GM12878 (cell line): ENCODE data around the gene A3GALT2. TPM values are rescaled to one million over a fixed set of nuclear protein-coding genes. Genes with fewer than 3 reads are reported as not detected.

ENCODE experiments used
- ATAC-seq: fragments of 200-7000 bp; cut with Tn5 transposase; 3 replicates; pipeline ENCODE4 v1.9.1; 2020; ENCODE audit warnings: mild to moderate bottlenecking, moderate library complexity
- BruUV-seq: library from RNA; stranded (reverse); fragments of 400-500 nt; replicated peaks from 2 replicates; lab custom pipeline; 2021; lab: Mats Ljungman, UMichigan
- CTCF ChIA-PET: fragments of 300-600 bp; sonication (Branson Sonifier 250); formaldehyde crosslinking; extraction: SDS; loops from one replicate; lab custom pipeline; 2021; ENCODE audit warnings: inconsistent platforms; lab: Yijun Ruan, JAX
- POLR2A ChIA-PET: fragments of 350-600 bp; formaldehyde crosslinking; extraction: SDS; loops from one replicate; lab custom pipeline; 2021; ENCODE audit warnings: inconsistent platforms; lab: Charles Lee
- RAD21 ChIA-PET: fragments of 300-600 bp; sonication (Branson Sonifier 250); formaldehyde crosslinking; loops from one replicate; lab custom pipeline; 2023; ENCODE audit warnings: antibody characterized with exemption; ENCODE audit not compliant: unreplicated experiment; lab: Charles Lee
- SMC1A ChIA-PET: fragments of 300-600 bp; sonication (Branson Sonifier 250); formaldehyde crosslinking; loops from one replicate; lab custom pipeline; 2023; ENCODE audit not compliant: unreplicated experiment, uncharacterized antibody; lab: Charles Lee
- DNase-seq: peaks from one replicate; pipeline ENCODE4 v3.0.0-alpha.2; 2011; ENCODE audit warnings: low read depth, low spot score
- FAIRE-seq: peaks from 3 replicates; lab custom pipeline; 2011; peaks lifted over from hg19 to GRCh38; lab: Jason Lieb, UNC
- H2AFZ ChIP-seq: 2 replicates; pipeline ENCODE4 v1.6.0; 2011; ENCODE audit warnings: low read depth, low read length, control low read depth; ENCODE audit not compliant: control insufficient read depth
- H3K27ac ChIP-seq: 2 replicates; pipeline ENCODE4 v1.5.1; 2011; ENCODE audit warnings: control low read depth; ENCODE audit not compliant: control insufficient read depth, insufficient read depth
- H3K27me3 ChIP-seq, 2 experiments: replicated peaks in 1 of 2; 2 replicates each; pipeline versions ENCODE4 v1.6.0 to v1.6.1; 2011; ENCODE audit warnings: low read length in 1 of 2; ENCODE audit not compliant: control insufficient read depth in 2 of 2, insufficient read depth in 2 of 2
- H3K36me3 ChIP-seq, 2 experiments: 2 replicates each; pipeline ENCODE4 v1.5.1; 2011; ENCODE audit warnings: low read length in 1 of 2; ENCODE audit not compliant: control insufficient read depth in 2 of 2, insufficient read depth in 2 of 2
- H3K4me1 ChIP-seq: 2 replicates; pipeline ENCODE4 v1.6.1; 2011; ENCODE audit warnings: mild to moderate bottlenecking, low read length, moderate library complexity, mixed read lengths; ENCODE audit not compliant: control insufficient read depth, insufficient read depth
- H3K4me2 ChIP-seq: 2 replicates; pipeline ENCODE4 v1.6.0; 2011; ENCODE audit warnings: control low read depth; ENCODE audit not compliant: control insufficient read depth, insufficient read depth
- H3K4me3 ChIP-seq: fragments of 200-600 bp; sonication (generic); 2 replicates; pipeline ENCODE4 v1.5.1; 2016
- H3K79me2 ChIP-seq: 2 replicates; pipeline ENCODE4 v1.6.0; 2011; ENCODE audit warnings: low read length; ENCODE audit not compliant: control insufficient read depth, insufficient read depth
- H3K9ac ChIP-seq: 2 replicates; pipeline ENCODE4 v1.8.0; 2011; ENCODE audit warnings: low read length, control low read depth, mixed read lengths; ENCODE audit not compliant: control insufficient read depth, insufficient read depth
- H3K9me3 ChIP-seq: replicated peaks from 3 replicates; pipeline ENCODE4 v1.5.1; 2011; ENCODE audit warnings: mild to moderate bottlenecking, low read length; ENCODE audit not compliant: control insufficient read depth, insufficient read depth
- H4K20me1 ChIP-seq: 2 replicates; pipeline ENCODE4 v1.6.0; 2011; ENCODE audit not compliant: control insufficient read depth, insufficient read depth
- BACH1 ChIP-seq: fragments of 450-650 bp; IDR thresholded peaks from 2 replicates; pipeline ENCODE4 v1.6.1; 2017; ENCODE audit warnings: mild to moderate bottlenecking, borderline replicate concordance
- LARP7 ChIP-seq: fragments of 450-650 bp; IDR thresholded peaks from 2 replicates; pipeline ENCODE4 v1.6.1; 2017; ENCODE audit warnings: mild to moderate bottlenecking
- MEF2B ChIP-seq: fragments of 450-650 bp; IDR thresholded peaks from 2 replicates; pipeline ENCODE4 v1.6.1; 2018; ENCODE audit warnings: mild to moderate bottlenecking, moderate library complexity; ENCODE audit not compliant: partially characterized antibody, poor library complexity, severe bottlenecking
- NBN ChIP-seq: fragments of 450-650 bp; IDR thresholded peaks from 2 replicates; pipeline ENCODE4 v1.6.1; 2016
- NR2C2 ChIP-seq: IDR thresholded peaks from 2 replicates; pipeline ENCODE4 v1.6.1; 2011; ENCODE audit warnings: borderline replicate concordance, low read depth; ENCODE audit not compliant: control insufficient read depth, insufficient read length
- NRF1 ChIP-seq: conservative IDR thresholded peaks from 2 replicates; pipeline ENCODE4 v1.6.1; 2011; ENCODE audit warnings: mild to moderate bottlenecking, low read depth, low read length, improper control_type of control experiment
- RAD51 ChIP-seq: fragments of 450-650 bp; IDR thresholded peaks from 2 replicates; pipeline ENCODE4 v1.6.1; 2016; ENCODE audit warnings: moderate library complexity, mild to moderate bottlenecking, inconsistent platforms
- RBBP5 ChIP-seq: fragments of 200-600 bp; sonication (generic); conservative IDR thresholded peaks from 2 replicates; pipeline ENCODE4 v1.6.1; 2016
- SREBF1 ChIP-seq: IDR thresholded peaks from 2 replicates; pipeline ENCODE4 v1.6.1; 2012; ENCODE audit warnings: mild to moderate bottlenecking, low read length
- TAF1 ChIP-seq: IDR thresholded peaks from 2 replicates; pipeline ENCODE4 v1.6.1; 2011; ENCODE audit warnings: mild to moderate bottlenecking, low read depth, low read length, borderline replicate concordance
- WGBS: methylation state at CpG from one replicate; pipeline ENCODE4 v1.1.6; 2016; ENCODE audit warnings: low lambda C conversion rate; ENCODE audit not compliant: insufficient replicate concordance, insufficient coverage; ENCODE audit errors: missing lambda C conversion rate; 5-methylcytosine and 5-hydroxymethylcytosine counted together
- in situ Hi-C: fragments of 300-500 bp; cut with MboI; formaldehyde crosslinking; loops from 9 replicates; pipeline ENCODE4 v1.14.3; 2018; ENCODE audit warnings: mixed read lengths
- intact Hi-C: fragments of 100-400 bp; cut with micrococcal nuclease; formaldehyde crosslinking; loops from one replicate; pipeline ENCODE4 v1.14.2; 2022; ENCODE audit not compliant: unreplicated experiment
- polyA plus RNA-seq, 11 experiments: library from polyadenylated mRNA; depleted of rRNA in 4 of 11; unstranded in 6 of 11; stranded (reverse) in 5 of 11; fragments of >200 nt; fragmentation: Nextera tagmentation in 4 of 11; fragmentation: Illumina TruSeq in 1 of 11; extraction: Ambion mirVana in 4 of 11; extraction: Trizol in 1 of 11; gene quantifications; 1 replicate in 1 of 11; 2 replicates in 10 of 11; pipeline versions ENCODE4 v1.2.1 to v1.2.3, GENCODE V29; 2011 to 2016; ENCODE audit warnings: inconsistent platforms in 2 of 11, missing spikeins in 2 of 11, low read depth in 1 of 11
- total RNA-seq, 4 experiments: library from RNA; depleted of rRNA in 3 of 4; stranded (reverse); fragments of >200 nt in 3 of 4; fragmentation: Illumina TruSeq in 1 of 4; extraction: Trizol in 1 of 4; gene quantifications; 2 replicates each; pipeline versions ENCODE4 v1.2.1 to v1.2.3, GENCODE V29; 2013 to 2021
- TF ChIP-seq, protein P1 (sequence below): IDR thresholded peaks from 2 replicates; pipeline ENCODE4 v1.6.1; 2012; ENCODE audit warnings: low read depth, low read length, improper control_type of control experiment
- TF ChIP-seq, protein P2 (sequence below): IDR thresholded peaks from 2 replicates; pipeline ENCODE4 v1.6.1; 2012; ENCODE audit warnings: improper control_type of control experiment, low read depth, low read length; ENCODE audit not compliant: insufficient replicate concordance
- TF ChIP-seq, protein P3 (sequence below): IDR thresholded peaks from 2 replicates; pipeline ENCODE4 v1.6.1; 2011; ENCODE audit warnings: low read depth, mild to moderate bottlenecking, low read length, moderate library complexity, borderline replicate concordance; ENCODE audit errors: extremely low read depth

Gene A3GALT2
- total and polyA plus RNA-seq, 10 of the 15 experiments (the other 5 are each of a cell fraction or from before 2014, with no cell fraction given): not detected

DNA sequence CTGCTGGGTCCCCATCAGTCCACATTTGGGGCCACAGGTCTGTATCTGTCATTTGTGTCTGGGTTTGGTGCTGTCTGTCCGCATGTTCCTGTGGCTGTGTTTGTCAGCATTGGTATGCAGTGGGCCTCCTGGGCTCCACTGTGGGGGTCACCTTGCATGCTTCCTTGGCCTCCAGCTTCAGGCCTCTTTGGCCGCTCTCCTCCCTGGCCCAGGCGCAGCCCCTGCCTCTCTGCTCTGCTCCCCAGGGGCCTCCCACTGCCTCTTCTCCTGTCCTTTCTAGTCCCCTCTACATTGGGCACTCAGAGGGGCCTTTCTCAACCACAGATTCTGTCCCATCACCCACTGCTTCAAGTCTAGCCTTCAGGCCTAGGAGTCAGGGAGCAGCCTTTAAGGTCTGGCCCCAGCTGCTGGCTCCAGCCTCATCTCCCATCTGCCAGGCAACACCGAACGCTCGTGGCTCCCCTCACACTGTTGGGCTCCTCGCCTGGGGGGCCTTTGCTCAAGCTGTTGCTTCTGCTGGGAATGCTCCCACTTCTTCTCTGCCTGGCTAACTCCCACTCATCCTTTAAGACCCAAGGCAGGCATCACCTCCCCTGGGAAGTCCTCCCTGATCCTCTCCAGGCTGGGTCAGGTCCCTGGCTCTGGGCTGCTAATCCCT, 50.0 kb downstream of the A3GALT2 start:
- intact Hi-C loops: no loop called here
- RAD21 ChIA-PET: interaction anchor here (0.5 kb wide), 1 partner anchor 1262 kb away, joined by 4 read pairs; no protein-coding TSS in a partner anchor
- no peak for ATAC-seq
- no peak for TF ChIP-seq NBN
- no peak for TF ChIP-seq LARP7
- TF ChIP-seq TAF1: no peak
- no peak for TF ChIP-seq NRF1
- TF ChIP-seq, protein P1, sequence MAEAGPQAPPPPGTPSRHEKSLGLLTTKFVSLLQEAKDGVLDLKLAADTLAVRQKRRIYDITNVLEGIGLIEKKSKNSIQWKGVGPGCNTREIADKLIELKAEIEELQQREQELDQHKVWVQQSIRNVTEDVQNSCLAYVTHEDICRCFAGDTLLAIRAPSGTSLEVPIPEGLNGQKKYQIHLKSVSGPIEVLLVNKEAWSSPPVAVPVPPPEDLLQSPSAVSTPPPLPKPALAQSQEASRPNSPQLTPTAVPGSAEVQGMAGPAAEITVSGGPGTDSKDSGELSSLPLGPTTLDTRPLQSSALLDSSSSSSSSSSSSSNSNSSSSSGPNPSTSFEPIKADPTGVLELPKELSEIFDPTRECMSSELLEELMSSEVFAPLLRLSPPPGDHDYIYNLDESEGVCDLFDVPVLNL: no peak
- TF ChIP-seq SREBF1: no peak
- TF ChIP-seq NR2C2: no peak
- TF ChIP-seq, protein P2, sequence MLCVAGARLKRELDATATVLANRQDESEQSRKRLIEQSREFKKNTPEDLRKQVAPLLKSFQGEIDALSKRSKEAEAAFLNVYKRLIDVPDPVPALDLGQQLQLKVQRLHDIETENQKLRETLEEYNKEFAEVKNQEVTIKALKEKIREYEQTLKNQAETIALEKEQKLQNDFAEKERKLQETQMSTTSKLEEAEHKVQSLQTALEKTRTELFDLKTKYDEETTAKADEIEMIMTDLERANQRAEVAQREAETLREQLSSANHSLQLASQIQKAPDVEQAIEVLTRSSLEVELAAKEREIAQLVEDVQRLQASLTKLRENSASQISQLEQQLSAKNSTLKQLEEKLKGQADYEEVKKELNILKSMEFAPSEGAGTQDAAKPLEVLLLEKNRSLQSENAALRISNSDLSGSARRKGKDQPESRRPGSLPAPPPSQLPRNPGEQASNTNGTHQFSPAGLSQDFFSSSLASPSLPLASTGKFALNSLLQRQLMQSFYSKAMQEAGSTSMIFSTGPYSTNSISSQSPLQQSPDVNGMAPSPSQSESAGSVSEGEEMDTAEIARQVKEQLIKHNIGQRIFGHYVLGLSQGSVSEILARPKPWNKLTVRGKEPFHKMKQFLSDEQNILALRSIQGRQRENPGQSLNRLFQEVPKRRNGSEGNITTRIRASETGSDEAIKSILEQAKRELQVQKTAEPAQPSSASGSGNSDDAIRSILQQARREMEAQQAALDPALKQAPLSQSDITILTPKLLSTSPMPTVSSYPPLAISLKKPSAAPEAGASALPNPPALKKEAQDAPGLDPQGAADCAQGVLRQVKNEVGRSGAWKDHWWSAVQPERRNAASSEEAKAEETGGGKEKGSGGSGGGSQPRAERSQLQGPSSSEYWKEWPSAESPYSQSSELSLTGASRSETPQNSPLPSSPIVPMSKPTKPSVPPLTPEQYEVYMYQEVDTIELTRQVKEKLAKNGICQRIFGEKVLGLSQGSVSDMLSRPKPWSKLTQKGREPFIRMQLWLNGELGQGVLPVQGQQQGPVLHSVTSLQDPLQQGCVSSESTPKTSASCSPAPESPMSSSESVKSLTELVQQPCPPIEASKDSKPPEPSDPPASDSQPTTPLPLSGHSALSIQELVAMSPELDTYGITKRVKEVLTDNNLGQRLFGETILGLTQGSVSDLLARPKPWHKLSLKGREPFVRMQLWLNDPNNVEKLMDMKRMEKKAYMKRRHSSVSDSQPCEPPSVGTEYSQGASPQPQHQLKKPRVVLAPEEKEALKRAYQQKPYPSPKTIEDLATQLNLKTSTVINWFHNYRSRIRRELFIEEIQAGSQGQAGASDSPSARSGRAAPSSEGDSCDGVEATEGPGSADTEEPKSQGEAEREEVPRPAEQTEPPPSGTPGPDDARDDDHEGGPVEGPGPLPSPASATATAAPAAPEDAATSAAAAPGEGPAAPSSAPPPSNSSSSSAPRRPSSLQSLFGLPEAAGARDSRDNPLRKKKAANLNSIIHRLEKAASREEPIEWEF: no peak
- TF ChIP-seq MEF2B: no peak
- TF ChIP-seq, protein P3, sequence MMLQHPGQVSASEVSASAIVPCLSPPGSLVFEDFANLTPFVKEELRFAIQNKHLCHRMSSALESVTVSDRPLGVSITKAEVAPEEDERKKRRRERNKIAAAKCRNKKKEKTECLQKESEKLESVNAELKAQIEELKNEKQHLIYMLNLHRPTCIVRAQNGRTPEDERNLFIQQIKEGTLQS: no peak
- no peak for TF ChIP-seq RAD51
- TF ChIP-seq BACH1: no peak
- TF ChIP-seq RBBP5: no peak

More for the DNA sequence above, 50.0 kb downstream of the A3GALT2 start:
- Histone ChIP-seq H3K4me3 (no peak overlapping the region), H3K36me3 (no peaks in the 10 kb centered on the region; a peak in 2 of 4 replicates), H3K9ac (no peak overlapping the region), H4K20me1 (no peaks in the 10 kb centered on the region; the same call in 1 of the 2 replicates), H3K27me3 (no peaks in the 10 kb centered on the region), H3K27ac (no peak overlapping the region), H2AFZ (no peak overlapping the region), H3K4me1 (peaks cover 6% of the 10 kb centered on the region), H3K4me2 (no peak overlapping the region), H3K9me3 (no peaks in the 10 kb centered on the region), H3K79me2 (no peaks in the 10 kb centered on the region)
- ChIA-PET POLR2A (no interaction called here), CTCF (interaction anchor here (1.0 to 1.5 kb wide), 3 partner anchors 10 to 25 kb away, joined by 3 to 10 read pairs (median 4); no protein-coding TSS in a partner anchor), SMC1A (no interaction called here)
- in situ Hi-C loops: no loop called here
- 65% methylated on average over 7 of the region's 7 CpGs for WGBS
- FAIRE-seq: no peak
- no peak for DNase-seq
- no TSS peak for BruUV-seq
